ENCODE results near the gene ENTR1.

GRCh38 chr9:136358016-136358415 lies 52.4 kb downstream of the ENTR1 start:
- no peak for TF ChIP-seq POLR2A (IDR thresholded peaks at IDR 0.05)
- no peak for TF ChIP-seq CTCF (IDR thresholded peaks at IDR 0.05)
